Keratinocyte (primary cell): ENCODE measurements around the gene SCAMP4.

ENCODE experiments used
- CTCF ChIP-seq, 3 experiments: IDR thresholded peaks in 1 of 3; conservative IDR thresholded peaks in 1 of 3; optimal IDR thresholded peaks in 1 of 3; 2 replicates in 2 of 3; 3 replicates in 1 of 3; pipeline versions ENCODE3 to v1.5.1; 2011; ENCODE audit warnings: low read length in 3 of 3, mild to moderate bottlenecking in 3 of 3, moderate library complexity in 2 of 3, control low read depth in 1 of 3, inconsistent platforms in 1 of 3; ENCODE audit not compliant: insufficient read depth in 2 of 3; ENCODE audit errors: extremely low read depth in 1 of 3
- EZH2 ChIP-seq: IDR thresholded peaks from one replicate; pipeline ENCODE4 v1.6.1; 2012; ENCODE audit warnings: inconsistent platforms, mild to moderate bottlenecking, low read length, moderate library complexity

- TF ChIP-seq EZH2 (no peak), CTCF (optimal IDR thresholded peaks at IDR 0.05 in 1 of 3, IDR thresholded peaks at IDR 0.05 in 1 of 3, conservative IDR thresholded peaks at IDR 0.05 in 1 of 3; ENCODE audit: extremely low read depth in 1 of 3, insufficient read depth in 2 of 3, low read length in 3 of 3) (no peak)
Measured at GRCh38 chr19:1947651-1948209, 42.5 kb downstream of the SCAMP4 start.
